ENCODE results near the gene NDUFAF8. TPM values are rescaled to one million over a fixed set of nuclear protein-coding genes. Genes with fewer than 3 reads are reported as not detected.
A peak's percentile ranks its signal among the peaks of the same experiment; 100 is the strongest.

The NDUFAF8 gene
- total and polyA plus RNA-seq, 10 of the 15 experiments (the other 5 are each of a cell fraction or from before 2014, with no cell fraction given), result 22.0 to 307 (median 106) TPM

DNA sequence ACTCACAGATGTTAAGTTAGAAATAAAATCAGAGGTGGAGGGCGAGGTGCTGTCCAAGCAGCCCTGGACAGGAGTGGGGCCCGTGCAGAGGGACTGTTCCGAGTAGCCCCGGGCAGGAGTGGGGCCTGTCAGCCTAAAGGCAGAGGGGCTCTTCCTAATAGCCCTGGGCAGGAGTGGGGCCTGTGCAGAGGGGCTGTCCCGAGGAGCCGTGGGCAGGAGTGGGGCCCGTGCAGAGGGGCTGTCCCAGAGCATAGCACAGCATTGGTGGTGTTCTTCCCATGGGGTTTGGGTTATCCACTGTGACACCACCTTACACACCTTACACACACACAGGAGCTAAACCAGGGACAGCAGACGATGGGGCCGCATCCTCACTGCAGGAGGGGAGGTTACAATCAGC lies 26.8 kb upstream of the NDUFAF8 start:
- no peak for FAIRE-seq
- no peaks in the 10 kb centered on the region for H3K27me3 ChIP-seq (replicated peaks in 1 of 2; ENCODE audit: control insufficient read depth in 2 of 2, insufficient read depth in 2 of 2, low read length in 1 of 2)
- TF ChIP-seq MYC (IDR thresholded peaks at IDR 0.05; ENCODE audit: insufficient read depth, insufficient read length, insufficient replicate concordance, low read length, severe bottlenecking) (no peak), SMARCA5 (IDR thresholded peaks at IDR 0.05) (no peak), EP300 (IDR thresholded peaks at IDR 0.05; ENCODE audit: borderline replicate concordance in 1 of 2, control insufficient read depth in 1 of 2, low read depth in 2 of 2, low read length in 2 of 2) (no peak), HDAC6 (IDR thresholded peaks at IDR 0.05; ENCODE audit: unreplicated experiment) (no peak), HCFC1 (IDR thresholded peaks at IDR 0.05; ENCODE audit: low read length) (no peak), ZNF622 (IDR thresholded peaks at IDR 0.05) (no peak), ZNF207 (IDR thresholded peaks at IDR 0.05; ENCODE audit: borderline replicate concordance) (no peak), NR2C1 (IDR thresholded peaks at IDR 0.05) (no peak), MXI1 (IDR thresholded peaks at IDR 0.05; ENCODE audit: low read depth, low read length) (no peak), IRF4 (IDR thresholded peaks at IDR 0.05; ENCODE audit: low read depth, low read length) (no peak), TBL1XR1 (IDR thresholded peaks at IDR 0.05; ENCODE audit: low read depth, low read length) (no peak)
- TF ChIP-seq, protein P1, sequence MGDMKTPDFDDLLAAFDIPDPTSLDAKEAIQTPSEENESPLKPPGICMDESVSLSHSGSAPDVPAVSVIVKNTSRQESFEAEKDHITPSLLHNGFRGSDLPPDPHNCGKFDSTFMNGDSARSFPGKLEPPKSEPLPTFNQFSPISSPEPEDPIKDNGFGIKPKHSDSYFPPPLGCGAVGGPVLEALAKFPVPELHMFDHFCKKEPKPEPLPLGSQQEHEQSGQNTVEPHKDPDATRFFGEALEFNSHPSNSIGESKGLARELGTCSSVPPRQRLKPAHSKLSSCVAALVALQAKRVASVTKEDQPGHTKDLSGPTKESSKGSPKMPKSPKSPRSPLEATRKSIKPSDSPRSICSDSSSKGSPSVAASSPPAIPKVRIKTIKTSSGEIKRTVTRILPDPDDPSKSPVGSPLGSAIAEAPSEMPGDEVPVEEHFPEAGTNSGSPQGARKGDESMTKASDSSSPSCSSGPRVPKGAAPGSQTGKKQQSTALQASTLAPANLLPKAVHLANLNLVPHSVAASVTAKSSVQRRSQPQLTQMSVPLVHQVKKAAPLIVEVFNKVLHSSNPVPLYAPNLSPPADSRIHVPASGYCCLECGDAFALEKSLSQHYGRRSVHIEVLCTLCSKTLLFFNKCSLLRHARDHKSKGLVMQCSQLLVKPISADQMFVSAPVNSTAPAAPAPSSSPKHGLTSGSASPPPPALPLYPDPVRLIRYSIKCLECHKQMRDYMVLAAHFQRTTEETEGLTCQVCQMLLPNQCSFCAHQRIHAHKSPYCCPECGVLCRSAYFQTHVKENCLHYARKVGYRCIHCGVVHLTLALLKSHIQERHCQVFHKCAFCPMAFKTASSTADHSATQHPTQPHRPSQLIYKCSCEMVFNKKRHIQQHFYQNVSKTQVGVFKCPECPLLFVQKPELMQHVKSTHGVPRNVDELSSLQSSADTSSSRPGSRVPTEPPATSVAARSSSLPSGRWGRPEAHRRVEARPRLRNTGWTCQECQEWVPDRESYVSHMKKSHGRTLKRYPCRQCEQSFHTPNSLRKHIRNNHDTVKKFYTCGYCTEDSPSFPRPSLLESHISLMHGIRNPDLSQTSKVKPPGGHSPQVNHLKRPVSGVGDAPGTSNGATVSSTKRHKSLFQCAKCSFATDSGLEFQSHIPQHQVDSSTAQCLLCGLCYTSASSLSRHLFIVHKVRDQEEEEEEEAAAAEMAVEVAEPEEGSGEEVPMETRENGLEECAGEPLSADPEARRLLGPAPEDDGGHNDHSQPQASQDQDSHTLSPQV (IDR thresholded peaks at IDR 0.05), result no peak
- TF ChIP-seq, protein P2, sequence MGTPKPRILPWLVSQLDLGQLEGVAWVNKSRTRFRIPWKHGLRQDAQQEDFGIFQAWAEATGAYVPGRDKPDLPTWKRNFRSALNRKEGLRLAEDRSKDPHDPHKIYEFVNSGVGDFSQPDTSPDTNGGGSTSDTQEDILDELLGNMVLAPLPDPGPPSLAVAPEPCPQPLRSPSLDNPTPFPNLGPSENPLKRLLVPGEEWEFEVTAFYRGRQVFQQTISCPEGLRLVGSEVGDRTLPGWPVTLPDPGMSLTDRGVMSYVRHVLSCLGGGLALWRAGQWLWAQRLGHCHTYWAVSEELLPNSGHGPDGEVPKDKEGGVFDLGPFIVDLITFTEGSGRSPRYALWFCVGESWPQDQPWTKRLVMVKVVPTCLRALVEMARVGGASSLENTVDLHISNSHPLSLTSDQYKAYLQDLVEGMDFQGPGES (IDR thresholded peaks at IDR 0.05), result no peak
- TF ChIP-seq, protein P3, sequence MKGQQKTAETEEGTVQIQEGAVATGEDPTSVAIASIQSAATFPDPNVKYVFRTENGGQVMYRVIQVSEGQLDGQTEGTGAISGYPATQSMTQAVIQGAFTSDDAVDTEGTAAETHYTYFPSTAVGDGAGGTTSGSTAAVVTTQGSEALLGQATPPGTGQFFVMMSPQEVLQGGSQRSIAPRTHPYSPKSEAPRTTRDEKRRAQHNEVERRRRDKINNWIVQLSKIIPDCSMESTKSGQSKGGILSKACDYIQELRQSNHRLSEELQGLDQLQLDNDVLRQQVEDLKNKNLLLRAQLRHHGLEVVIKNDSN (IDR thresholded peaks at IDR 0.05; ENCODE audit: borderline replicate concordance, extremely low read length, insufficient read depth, low read depth, low read length), result no peak
- TF ChIP-seq, protein P4, sequence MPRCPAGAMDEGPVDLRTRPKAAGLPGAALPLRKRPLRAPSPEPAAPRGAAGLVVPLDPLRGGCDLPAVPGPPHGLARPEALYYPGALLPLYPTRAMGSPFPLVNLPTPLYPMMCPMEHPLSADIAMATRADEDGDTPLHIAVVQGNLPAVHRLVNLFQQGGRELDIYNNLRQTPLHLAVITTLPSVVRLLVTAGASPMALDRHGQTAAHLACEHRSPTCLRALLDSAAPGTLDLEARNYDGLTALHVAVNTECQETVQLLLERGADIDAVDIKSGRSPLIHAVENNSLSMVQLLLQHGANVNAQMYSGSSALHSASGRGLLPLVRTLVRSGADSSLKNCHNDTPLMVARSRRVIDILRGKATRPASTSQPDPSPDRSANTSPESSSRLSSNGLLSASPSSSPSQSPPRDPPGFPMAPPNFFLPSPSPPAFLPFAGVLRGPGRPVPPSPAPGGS (IDR thresholded peaks at IDR 0.05; ENCODE audit: borderline replicate concordance, insufficient read depth, low read depth, low read length, poor library complexity, severe bottlenecking), result no peak

More for the DNA sequence above, 26.8 kb upstream of the NDUFAF8 start:
- in situ Hi-C loops (cut with MboI), result no loop called here
- no peak for ATAC-seq
- intact Hi-C loops (cut with micrococcal nuclease; ENCODE audit: unreplicated experiment), result no loop called here
- Histone ChIP-seq H3K9me3 (replicated peaks; ENCODE audit: control insufficient read depth, insufficient read depth, low read length) (no peaks in the 10 kb centered on the region), H3K4me1 (ENCODE audit: control insufficient read depth, insufficient read depth, low read length) (no peaks in the 10 kb centered on the region), H2AFZ (ENCODE audit: control insufficient read depth, low read depth, low read length) (no peak overlapping the region; the same call in 1 of the 2 replicates), H3K9ac (ENCODE audit: control insufficient read depth, insufficient read depth, low read length) (no peak overlapping the region), H3K79me2 (ENCODE audit: control insufficient read depth, insufficient read depth, low read length) (no peaks in the 10 kb centered on the region), H3K36me3 (ENCODE audit: control insufficient read depth in 2 of 2, insufficient read depth in 2 of 2, low read length in 1 of 2) (peaks cover 0 to 7% of the 10 kb centered on the region in 2 experiments; a peak in 2 of 4 replicates), H3K27ac (ENCODE audit: control insufficient read depth, insufficient read depth) (no peak overlapping the region), H3K4me3 (no peak overlapping the region), H3K4me2 (ENCODE audit: control insufficient read depth, insufficient read depth) (no peak overlapping the region), H4K20me1 (ENCODE audit: control insufficient read depth, insufficient read depth) (no peaks in the 10 kb centered on the region)
- TSS peak; percentile 67 for BruUV-seq (replicated peaks)
- WGBS (ENCODE audit: insufficient coverage, insufficient replicate concordance, low lambda C conversion rate, missing lambda C conversion rate), result 40% methylated on average over 9 of the region's 9 CpGs
- ChIA-PET RAD21 (ENCODE audit: unreplicated experiment) (no interaction called here), SMC1A (ENCODE audit: uncharacterized antibody, unreplicated experiment) (no interaction called here), POLR2A (no interaction called here), CTCF (no interaction called here)
- no peak for DNase-seq (ENCODE audit: low read depth, low spot score)

Measured in GM12878 (cell line).